HAP-1 (cell line): ENCODE measurements around the gene CBFA2T2.

Source experiments
- DNase-seq, 2 experiments: peaks; one replicate each; pipeline ENCODE4 v3.0.0-alpha.2; 2016 to 2020; ENCODE audit warnings: low spot score in 2 of 2
- H3K27me3 ChIP-seq: fragments of 250-450 bp; sonication (Bioruptor Pico); 2 replicates; pipeline ENCODE4 v1.5.1; 2020; ENCODE audit warnings: low read depth, mild to moderate bottlenecking, moderate library complexity
- H3K36me3 ChIP-seq: fragments of 250-450 bp; sonication (Bioruptor Pico); replicated peaks from 2 replicates; pipeline ENCODE4 v1.5.1; 2020; ENCODE audit warnings: mild to moderate bottlenecking
- H3K4me1 ChIP-seq: fragments of 250-450 bp; sonication (Bioruptor Pico); 2 replicates; pipeline ENCODE4 v1.5.1; 2020; ENCODE audit warnings: mild to moderate bottlenecking
- H3K4me3 ChIP-seq: fragments of 250-450 bp; sonication (Bioruptor Pico); 2 replicates; pipeline ENCODE4 v1.5.1; 2020; ENCODE audit warnings: mild to moderate bottlenecking, moderate library complexity
- H3K9me3 ChIP-seq: fragments of 250-450 bp; sonication (Bioruptor Pico); 2 replicates; pipeline ENCODE4 v1.5.1; 2020; ENCODE audit warnings: mild to moderate bottlenecking, moderate library complexity
- in situ Hi-C: fragments of 300-500 bp; cut with MboI; formaldehyde crosslinking; loops from 3 replicates; pipeline ENCODE4 v1.14.3; 2020; ENCODE audit warnings: low sequenced_read_pairs, inconsistent platforms, mixed read lengths

The CBFA2T2 gene

DNA sequence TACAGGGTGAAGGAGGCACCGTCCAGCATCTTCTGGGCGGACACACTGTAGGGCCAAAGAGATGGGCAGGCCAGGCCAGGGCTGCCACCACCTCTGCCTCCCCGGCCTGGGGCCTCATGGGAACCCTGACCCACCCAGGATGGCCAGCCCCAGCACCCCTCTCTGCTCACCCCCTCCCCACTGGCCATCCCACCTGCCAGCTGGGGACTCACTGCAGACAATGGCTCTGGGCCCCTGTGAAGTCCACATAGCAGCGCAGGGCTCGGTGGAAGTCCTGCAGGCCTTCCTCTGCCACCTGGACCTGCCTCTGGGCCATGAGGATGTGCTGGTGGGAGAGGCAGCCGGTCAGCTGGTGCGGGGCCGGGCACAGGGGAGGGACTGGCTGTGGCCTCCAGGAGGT, 168.6 kb downstream of the CBFA2T2 start:
- Histone ChIP-seq H3K27me3 (no peaks in the 10 kb centered on the region), H3K4me1 (peaks cover 4% of the 10 kb centered on the region), H3K36me3 (peaks cover 22% of the 10 kb centered on the region), H3K9me3 (no peaks in the 10 kb centered on the region), H3K4me3 (no peak overlapping the region)
- in situ Hi-C loops: no loop called here
- no peak for DNase-seq

DNA sequence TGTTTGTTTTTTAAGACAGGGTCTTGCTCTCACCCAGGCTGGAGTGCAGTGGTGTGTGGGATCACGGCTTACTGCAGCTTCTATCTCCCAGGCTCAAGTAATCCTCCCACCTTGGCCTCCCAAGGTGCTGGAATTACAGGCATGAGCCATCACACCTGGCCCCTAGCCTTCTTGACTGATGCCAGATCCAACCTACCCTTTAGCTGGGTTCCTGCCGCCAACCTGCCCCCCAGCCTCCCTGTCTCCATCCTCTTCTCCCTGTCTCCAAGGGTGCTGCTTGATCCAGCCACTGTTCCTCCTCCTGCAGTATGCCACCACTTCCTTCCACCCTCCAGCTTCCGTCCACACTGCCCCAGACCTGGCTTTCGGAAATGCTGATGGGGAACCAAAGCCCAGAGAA, 169.0 kb downstream of the CBFA2T2 start:
- in situ Hi-C loops: no loop called here
- peaks cover 5% of the 10 kb centered on the region for H3K4me1 ChIP-seq
- H3K9me3 ChIP-seq: no peaks in the 10 kb centered on the region
- peaks cover 22% of the 10 kb centered on the region for H3K36me3 ChIP-seq
- no peaks in the 10 kb centered on the region for H3K27me3 ChIP-seq
- DNase-seq: no peak
- H3K4me3 ChIP-seq: no peak overlapping the region

DNA sequence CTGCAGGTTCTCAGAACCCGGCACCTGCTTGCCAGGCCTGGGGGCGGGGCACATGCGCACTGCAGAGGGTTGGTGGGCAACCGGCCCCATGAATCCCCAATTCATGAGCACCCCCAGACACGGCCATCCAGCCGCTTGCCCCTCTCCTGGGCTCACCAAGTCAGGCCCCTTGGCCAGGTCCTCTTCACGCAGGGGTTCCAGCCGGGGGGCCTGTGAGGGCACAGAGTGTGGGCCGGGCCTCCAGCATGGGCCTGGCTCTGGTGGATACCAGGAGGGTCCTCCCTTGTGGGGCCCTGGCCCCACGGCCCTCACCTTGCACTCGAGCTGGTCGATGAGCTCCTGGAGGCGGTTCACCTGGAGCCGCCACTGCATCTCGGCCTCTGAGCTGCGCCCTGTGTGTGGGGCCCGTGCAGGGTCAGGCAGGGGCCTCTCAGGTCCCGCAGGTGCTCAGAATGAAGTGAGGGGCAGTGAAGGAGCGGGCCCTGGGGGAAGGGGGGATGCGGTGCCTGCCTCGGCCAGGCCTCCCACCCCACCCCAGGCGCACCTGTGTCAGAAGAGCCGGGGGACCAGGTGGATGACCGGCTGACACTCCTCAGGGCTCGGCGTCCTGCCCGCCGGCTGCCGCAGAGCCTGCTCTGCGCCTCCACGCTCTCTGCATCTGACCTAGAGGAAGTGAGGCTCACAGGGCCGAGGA, 169.6 kb downstream of the CBFA2T2 start:
- Histone ChIP-seq H3K27me3 (no peaks in the 10 kb centered on the region), H3K4me1 (peaks cover 11% of the 10 kb centered on the region), H3K4me3 (no peak overlapping the region), H3K36me3 (peaks cover 22% of the 10 kb centered on the region), H3K9me3 (no peaks in the 10 kb centered on the region)
- in situ Hi-C loops: no loop called here
- no peak for DNase-seq

DNA sequence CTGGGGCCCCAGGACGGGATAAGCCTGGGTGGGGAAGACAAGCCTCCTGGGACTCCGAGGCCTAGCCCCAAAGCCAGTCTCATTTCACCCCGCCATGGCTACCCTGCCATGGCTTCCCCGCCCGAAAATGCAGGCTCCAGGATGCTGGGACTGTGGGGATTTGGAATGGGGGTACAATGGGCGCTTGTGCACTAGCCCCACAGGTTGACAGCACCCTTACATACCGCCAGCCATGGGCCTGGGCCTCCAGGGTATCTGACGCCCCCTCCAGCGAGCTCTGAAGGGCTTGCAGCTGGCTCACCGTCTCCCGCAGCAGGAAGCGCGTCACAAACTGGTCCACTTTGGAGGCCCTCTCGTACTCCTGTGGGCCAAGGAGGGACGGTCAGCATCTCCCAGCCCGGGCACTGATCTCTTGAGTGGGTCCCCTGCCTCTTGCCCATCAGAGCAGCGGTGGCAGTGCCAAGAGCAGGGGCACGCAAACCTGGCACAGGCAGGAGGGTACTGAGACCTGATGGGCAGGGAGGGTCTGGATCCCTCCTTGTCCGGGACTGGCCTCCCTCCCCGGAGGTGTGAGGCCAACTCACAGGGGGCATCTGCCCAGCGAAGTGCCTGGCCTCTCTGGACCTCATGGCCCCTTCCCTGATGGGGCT, 170.3 kb downstream of the CBFA2T2 start:
- no peak overlapping the region for H3K4me3 ChIP-seq
- peaks cover 22% of the 10 kb centered on the region for H3K36me3 ChIP-seq
- no peaks in the 10 kb centered on the region for H3K27me3 ChIP-seq
- H3K9me3 ChIP-seq: no peaks in the 10 kb centered on the region
- H3K4me1 ChIP-seq: peaks cover 11% of the 10 kb centered on the region
- no peak for DNase-seq
- in situ Hi-C loops: no loop called here

DNA sequence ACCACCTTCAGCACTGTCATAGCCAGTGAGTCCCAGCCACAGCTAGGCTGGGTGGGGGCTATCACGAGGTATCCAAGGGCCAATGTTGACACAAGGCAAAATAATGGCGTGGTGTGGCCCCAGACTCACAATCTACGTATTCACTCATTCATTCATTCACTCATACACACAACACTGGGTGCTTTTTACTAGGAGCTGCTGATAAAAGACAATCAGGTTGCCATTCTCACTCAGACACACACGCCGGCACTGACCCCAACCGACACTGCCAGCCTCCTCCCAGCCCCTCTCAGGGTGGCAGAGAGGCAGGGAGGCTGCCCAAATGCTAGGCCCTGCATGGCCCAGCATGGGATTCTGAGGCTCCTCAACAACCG, 170.8 kb downstream of the CBFA2T2 start:
- H3K4me3 ChIP-seq: no peak overlapping the region
- no peak for DNase-seq
- in situ Hi-C loops: no loop called here
- H3K4me1 ChIP-seq: peaks cover 11% of the 10 kb centered on the region
- H3K27me3 ChIP-seq: no peaks in the 10 kb centered on the region
- no peaks in the 10 kb centered on the region for H3K9me3 ChIP-seq
- peaks cover 22% of the 10 kb centered on the region for H3K36me3 ChIP-seq

DNA sequence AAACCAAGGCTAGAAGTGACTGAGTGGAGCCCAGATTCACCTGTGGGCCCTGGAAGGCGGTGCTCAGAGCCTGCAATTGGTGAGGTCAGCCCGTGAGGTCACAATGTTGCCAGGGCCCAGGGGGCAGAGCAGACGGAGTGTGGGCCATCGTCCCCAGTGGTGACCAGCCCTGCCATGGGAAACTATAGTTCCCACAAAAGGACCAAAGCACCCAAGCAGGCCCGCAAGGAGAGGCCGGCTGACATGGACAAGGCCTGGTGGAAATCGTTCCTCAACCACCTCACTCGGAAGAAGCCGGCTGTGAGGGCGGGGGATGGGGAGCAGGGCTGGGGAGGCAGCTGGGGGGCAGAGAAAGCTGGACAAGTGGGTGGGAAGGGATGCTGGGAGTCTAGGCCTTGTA, 172.3 kb downstream of the CBFA2T2 start, which contains the start of gene C20orf144:
TSS of gene C20orf144 (plus strand) at position 156 of the 400 bp plus-strand sequence. CDS start at position 175, 19 bp downstream.
- DNase-seq: no peak
- in situ Hi-C loops: no loop called here
- peaks cover 22% of the 10 kb centered on the region for H3K36me3 ChIP-seq
- peaks cover 11% of the 10 kb centered on the region for H3K4me1 ChIP-seq
- H3K4me3 ChIP-seq: peak within 1 kb of the TSS; percentile 65
- no peaks in the 10 kb centered on the region for H3K27me3 ChIP-seq
- H3K9me3 ChIP-seq: no peaks in the 10 kb centered on the region

DNA sequence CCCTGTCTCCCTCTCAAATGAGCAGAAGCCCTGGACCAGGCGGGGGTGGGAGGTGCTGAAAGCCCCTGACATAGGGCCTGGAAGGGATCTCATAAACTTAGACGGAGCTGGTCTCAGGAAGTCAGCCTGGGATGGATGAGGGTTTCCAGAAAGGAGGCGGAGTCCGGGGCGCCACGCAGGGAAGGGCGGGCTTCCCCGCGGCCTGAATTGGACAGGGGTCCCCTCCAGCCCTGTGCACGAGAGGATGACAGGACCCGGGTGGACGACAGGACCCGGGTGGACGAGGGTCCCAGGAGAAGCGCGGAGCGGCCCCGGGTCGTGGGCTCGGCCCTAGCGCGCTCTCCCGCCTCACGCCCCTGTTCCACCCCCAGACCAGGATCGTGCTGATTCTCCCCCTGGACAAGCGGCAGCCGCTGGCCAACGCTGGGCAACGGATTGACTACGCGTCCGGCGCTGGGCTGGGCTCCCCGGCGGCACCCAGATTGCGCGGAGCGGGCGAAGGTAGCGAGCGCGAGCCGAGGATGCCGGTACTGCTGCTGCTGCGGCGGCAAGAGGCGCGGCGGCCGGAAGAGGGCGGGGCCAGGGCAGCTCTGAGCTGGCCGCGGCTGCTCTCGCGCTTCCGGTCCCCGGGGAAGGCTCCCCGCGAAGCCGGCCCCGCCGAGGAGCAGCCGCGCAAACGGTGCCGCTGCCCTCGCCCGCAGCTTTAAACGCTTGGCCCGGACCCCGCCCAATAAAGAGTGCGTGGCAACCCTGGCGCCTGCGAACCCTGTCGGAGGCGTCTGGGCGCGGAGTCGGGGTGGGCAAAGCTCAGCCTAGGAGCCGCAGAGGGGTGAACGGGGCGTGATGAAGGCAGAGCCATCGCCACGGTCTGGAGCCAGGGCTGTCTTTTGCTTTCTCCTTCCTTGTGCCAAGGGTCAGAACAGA, 173.5 kb downstream of the CBFA2T2 start:
- H3K4me3 ChIP-seq: peak overlapping the region; percentile 65
- H3K4me1 ChIP-seq: peaks cover 11% of the 10 kb centered on the region
- H3K36me3 ChIP-seq: peaks cover 25% of the 10 kb centered on the region
- peak; percentile 77 to 88 for DNase-seq
- H3K27me3 ChIP-seq: no peaks in the 10 kb centered on the region
- in situ Hi-C loops: no loop called here
- H3K9me3 ChIP-seq: no peaks in the 10 kb centered on the region

DNA sequence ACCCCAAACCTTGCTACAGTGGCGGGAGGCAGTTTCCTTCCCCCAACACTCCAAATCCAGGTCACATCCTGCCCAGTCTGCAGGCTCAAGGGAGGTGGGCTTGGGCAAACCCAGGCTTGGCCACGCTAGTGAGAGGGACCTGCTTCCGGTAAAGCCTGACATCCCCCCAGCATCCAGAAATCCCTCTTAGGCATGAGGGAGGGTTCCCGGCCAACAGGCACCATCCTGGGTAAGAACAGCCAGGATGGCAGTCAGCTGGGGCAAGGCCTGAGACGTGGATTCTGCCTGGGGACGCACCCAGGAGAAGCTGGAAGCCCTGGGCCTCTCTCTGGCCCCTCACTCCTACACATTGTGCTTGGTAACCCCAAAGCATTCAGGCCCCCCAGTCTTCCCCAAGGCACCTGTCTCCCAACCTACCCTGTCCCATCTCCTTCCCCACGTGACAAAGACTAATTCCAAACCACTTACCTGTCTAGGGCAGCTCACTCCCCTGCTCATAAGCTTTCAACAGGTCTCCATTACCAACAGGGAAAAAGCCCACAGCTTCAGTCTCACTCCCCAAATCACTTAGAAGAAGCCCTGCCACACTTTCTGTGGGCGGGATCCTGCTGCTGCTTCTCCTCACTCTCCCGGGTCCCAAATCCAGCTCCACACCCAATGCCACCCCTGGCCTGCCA, 174.3 kb downstream of the CBFA2T2 start:
- peak in 1 of 2 experiments; percentile 35 for DNase-seq
- in situ Hi-C loops: no loop called here
- Histone ChIP-seq H3K9me3 (no peaks in the 10 kb centered on the region), H3K36me3 (peaks cover 29% of the 10 kb centered on the region), H3K4me1 (peaks cover 11% of the 10 kb centered on the region), H3K4me3 (peak overlapping the region; percentile 65), H3K27me3 (no peaks in the 10 kb centered on the region)

DNA sequence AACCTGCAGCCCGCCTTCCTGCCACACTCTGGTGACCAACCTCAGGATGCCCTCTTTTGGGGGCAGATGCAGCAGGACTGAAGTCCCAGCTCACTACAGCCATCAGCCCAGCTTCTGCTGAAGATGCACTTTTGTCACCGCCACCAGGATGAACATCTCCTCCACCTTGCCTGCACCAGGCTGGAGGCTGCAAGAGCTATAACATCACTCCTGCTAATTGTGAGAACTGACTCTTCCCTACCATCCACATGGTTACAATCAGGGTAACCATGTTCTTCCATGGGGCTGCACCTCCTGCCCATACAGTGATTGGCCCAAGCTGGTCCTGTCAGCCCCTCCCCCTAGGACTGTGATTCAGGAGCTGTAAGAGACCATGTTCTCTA, 174.9 kb downstream of the CBFA2T2 start:
- no peak for DNase-seq
- Histone ChIP-seq H3K4me3 (no peak overlapping the region; the same call in 1 of the 2 replicates), H3K9me3 (no peaks in the 10 kb centered on the region), H3K36me3 (peaks cover 30% of the 10 kb centered on the region), H3K27me3 (no peaks in the 10 kb centered on the region), H3K4me1 (peaks cover 11% of the 10 kb centered on the region)
- in situ Hi-C loops: no loop called here

DNA sequence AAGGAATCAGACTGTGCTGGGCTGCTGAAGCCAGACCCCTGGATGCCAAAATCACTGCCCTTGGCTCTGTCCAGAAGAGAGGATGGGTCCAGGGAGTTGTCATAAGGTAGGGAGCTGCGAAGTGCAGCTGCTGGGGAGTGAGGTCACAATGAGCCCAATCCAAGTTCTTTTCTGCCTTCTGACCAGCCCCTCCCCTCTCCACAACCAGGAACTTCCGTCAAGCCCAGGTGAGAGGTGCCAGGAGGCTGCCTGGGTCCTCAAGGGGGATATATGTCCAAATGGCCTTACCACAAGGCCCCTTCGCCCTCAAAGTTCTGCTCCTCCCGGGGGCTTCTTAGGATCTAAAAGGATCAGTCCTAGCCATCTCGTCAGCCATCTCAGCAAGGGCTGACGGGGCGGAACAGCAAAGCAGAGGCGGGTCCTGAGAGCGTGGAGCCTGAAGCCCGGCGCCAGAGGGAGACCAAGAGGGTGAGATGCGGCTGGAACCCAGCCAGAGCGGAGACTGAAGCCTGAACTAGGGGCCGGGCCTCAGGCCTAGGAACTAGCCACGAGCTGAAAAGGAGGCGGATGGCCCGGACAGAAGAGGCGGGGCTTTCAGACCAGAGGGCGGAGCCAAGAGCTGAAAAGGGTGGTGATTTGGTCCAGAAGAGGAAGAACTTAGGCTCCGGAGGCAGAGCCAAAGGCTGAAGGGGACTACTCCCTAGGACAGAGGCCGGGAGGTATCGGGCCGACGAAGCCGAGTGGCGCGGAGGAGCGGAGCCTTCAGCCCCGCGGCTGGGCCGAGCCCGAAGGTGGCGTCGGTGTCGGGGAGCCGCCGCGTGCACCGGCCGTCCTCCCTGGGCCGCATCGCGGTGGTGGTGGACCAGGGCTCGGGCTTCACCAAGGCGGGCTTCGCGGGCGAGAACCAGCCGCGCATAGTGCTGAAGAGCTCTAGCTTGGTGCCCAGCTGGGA, 176.7 kb downstream of the CBFA2T2 start, which contains the start of gene ACTL10:
TSS of gene ACTL10 (plus strand) at position 651 of the 952 bp plus-strand sequence. CDS start 555 bp downstream, outside the sequence.
- Histone ChIP-seq H3K4me3 (no peak within 1 kb of the TSS), H3K4me1 (peaks cover 11% of the 10 kb centered on the region), H3K36me3 (peaks cover 43% of the 10 kb centered on the region), H3K27me3 (no peaks in the 10 kb centered on the region), H3K9me3 (no peaks in the 10 kb centered on the region)
- DNase-seq: peak in 1 of 2 experiments; percentile 72
- in situ Hi-C loops: no loop called here

DNA sequence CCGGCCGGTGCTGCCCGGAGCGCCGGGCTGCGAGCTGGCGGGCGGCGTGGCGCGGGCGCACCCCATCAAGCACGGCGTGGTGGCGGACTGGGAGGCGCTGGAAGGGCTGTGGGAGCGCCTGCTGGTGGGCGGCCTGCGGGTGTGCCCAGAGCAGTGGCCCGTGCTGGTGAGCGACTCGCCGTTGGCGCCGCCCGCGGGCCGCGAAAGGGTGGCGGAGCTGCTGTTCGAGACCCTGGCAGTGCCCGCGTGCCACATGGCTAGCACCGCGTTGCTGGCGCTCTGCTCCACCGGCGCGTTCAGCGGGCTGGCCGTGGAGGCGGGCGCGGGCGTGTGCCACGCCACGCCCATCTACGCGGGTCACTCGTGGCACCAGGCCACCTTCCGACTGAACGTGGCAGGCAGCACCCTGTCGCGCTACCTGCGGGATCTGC, 177.4 kb downstream of the CBFA2T2 start:
- no peak overlapping the region for H3K4me3 ChIP-seq
- peaks cover 47% of the 10 kb centered on the region for H3K36me3 ChIP-seq
- no peaks in the 10 kb centered on the region for H3K9me3 ChIP-seq
- no peaks in the 10 kb centered on the region for H3K27me3 ChIP-seq
- peaks cover 11% of the 10 kb centered on the region for H3K4me1 ChIP-seq
- in situ Hi-C loops: no loop called here
- DNase-seq: no peak

DNA sequence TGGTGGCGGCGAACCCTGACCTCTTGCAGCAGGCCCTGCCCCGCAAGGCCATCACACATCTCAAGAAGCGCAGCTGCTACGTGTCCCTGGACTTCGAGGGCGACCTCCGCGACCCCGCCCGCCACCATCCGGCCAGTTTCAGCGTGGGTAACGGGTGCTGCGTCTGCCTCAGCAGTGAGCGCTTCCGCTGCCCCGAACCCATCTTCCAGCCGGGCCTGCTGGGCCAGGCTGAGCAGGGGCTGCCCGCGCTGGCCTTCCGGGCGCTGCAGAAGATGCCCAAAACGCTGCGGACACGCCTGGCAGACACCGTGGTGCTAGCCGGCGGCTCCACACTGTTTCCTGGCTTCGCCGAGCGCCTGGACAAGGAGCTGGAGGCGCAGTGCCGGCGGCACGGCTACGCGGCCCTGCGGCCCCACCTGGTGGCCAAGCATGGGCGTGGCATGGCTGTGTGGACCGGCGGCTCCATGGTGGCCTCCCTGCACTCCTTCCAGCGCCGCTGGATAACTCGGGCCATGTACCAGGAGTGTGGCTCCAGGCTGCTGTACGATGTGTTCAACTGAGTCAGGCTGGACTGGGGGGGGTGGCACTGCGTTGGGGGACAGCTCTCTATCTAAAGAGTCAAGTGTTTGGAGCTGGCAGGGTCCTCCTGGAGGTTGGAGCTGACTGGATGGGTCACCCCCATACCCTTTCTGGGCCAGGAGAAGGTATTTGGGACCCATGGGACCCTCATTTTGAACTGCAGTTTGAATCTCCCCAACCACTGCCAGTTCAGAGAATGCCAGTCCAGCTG, 178.0 kb downstream of the CBFA2T2 start:
- Histone ChIP-seq H3K4me1 (peaks cover 14% of the 10 kb centered on the region), H3K4me3 (no peak overlapping the region)
- in situ Hi-C loops: no loop called here

More for the DNA sequence above, 178.0 kb downstream of the CBFA2T2 start:
- DNase-seq: peak in 1 of 2 experiments; percentile 57
- Histone ChIP-seq H3K36me3 (peaks cover 47% of the 10 kb centered on the region), H3K9me3 (no peaks in the 10 kb centered on the region), H3K27me3 (no peaks in the 10 kb centered on the region)
